Skin of body (tissue), 2 donors: ENCODE data around the gene NLGN4Y. TPM values are rescaled to one million over a fixed set of nuclear protein-coding genes. Genes with fewer than 3 reads are reported as not detected.

Experiments
- DNase-seq: peaks from one replicate; lab custom pipeline; 2025; lab: John Stamatoyannopoulos, UW
- total RNA-seq: library from RNA; depleted of rRNA; stranded (reverse); fragments of >200 nt; gene quantifications from one replicate; pipeline ENCODE4 v1.2.3, GENCODE V29; 2014

NLGN4Y gene
- total RNA-seq, result under 0.01 TPM

- DNase-seq, result no peak
Observed at GRCh38 chrY:14524272-14525231, at the start of gene NLGN4Y. Gene NLGN4Y (plus strand): TSS chrY:14524529. CDS start chrY:14622120, 97,591 bp downstream.

- DNase-seq, result no peak
Observed at GRCh38 chrY:14485935-14486334, 38.4 kb upstream of the NLGN4Y start.

- DNase-seq, result no peak
Observed at GRCh38 chrY:14490226-14490625, 34.1 kb upstream of the NLGN4Y start.

GRCh38 chrY:14498071-14498470 lies 26.3 kb upstream of the NLGN4Y start:
- no peak for DNase-seq

GRCh38 chrY:14504592-14504991 lies 19.7 kb upstream of the NLGN4Y start:
- DNase-seq, result no peak

GRCh38 chrY:14522379-14522950 lies 1.9 kb upstream of the NLGN4Y start:
- no peak for DNase-seq

GRCh38 chrY:14523491-14524271 lies 648 bp upstream of the NLGN4Y start:
- no peak for DNase-seq

GRCh38 chrY:14525315-14525714 lies 986 bp downstream of the NLGN4Y start:
- no peak for DNase-seq

- DNase-seq, result no peak
Observed at GRCh38 chrY:14528361-14528760, 4.0 kb downstream of the NLGN4Y start.

GRCh38 chrY:14536703-14537102 lies 12.4 kb downstream of the NLGN4Y start:
- DNase-seq, result no peak

- DNase-seq, result no peak
Observed at GRCh38 chrY:14543506-14543905, 19.2 kb downstream of the NLGN4Y start.

GRCh38 chrY:14581294-14581693 lies 57.0 kb downstream of the NLGN4Y start:
- DNase-seq, result no peak

GRCh38 chrY:14586725-14587124 lies 62.4 kb downstream of the NLGN4Y start:
- no peak for DNase-seq

- no peak for DNase-seq
Observed at GRCh38 chrY:14601372-14601771, 77.0 kb downstream of the NLGN4Y start.

- DNase-seq, result no peak
Observed at GRCh38 chrY:14617625-14618024, 93.3 kb downstream of the NLGN4Y start.

GRCh38 chrY:14618513-14618912 lies 94.2 kb downstream of the NLGN4Y start:
- no peak for DNase-seq

- no peak for DNase-seq
Observed at GRCh38 chrY:14628208-14628607, 103.9 kb downstream of the NLGN4Y start.

GRCh38 chrY:14631676-14632075 lies 107.3 kb downstream of the NLGN4Y start:
- no peak for DNase-seq

GRCh38 chrY:14633718-14634117 lies 109.4 kb downstream of the NLGN4Y start:
- no peak for DNase-seq

GRCh38 chrY:14634954-14635353 lies 110.6 kb downstream of the NLGN4Y start:
- no peak for DNase-seq

- no peak for DNase-seq
Observed at GRCh38 chrY:14637551-14637950, 113.2 kb downstream of the NLGN4Y start.

GRCh38 chrY:14641853-14642252 lies 117.5 kb downstream of the NLGN4Y start:
- no peak for DNase-seq
